ENCODE results near the gene GPR179.

Gene GPR179

GRCh38 chr17:38354466-38354865 lies 10.7 kb upstream of the GPR179 start:
- no peak for TF ChIP-seq CTCF (IDR thresholded peaks at IDR 0.05)
- H3K27ac ChIP-seq, result no peak overlapping the region
- H3K36me3 ChIP-seq, result no peaks in the 10 kb centered on the region
- peaks cover 15% of the 10 kb centered on the region in 2 experiments for H3K4me1 ChIP-seq (ENCODE audit: control insufficient read depth in 1 of 2, insufficient read depth in 1 of 2, low read depth in 1 of 2, low read length in 1 of 2)
- H3K4me3 ChIP-seq (ENCODE audit: low read depth in 1 of 2, low read length in 1 of 2), result no peak overlapping the region
- H3K9me3 ChIP-seq, result no peaks in the 10 kb centered on the region
- H3K27me3 ChIP-seq, result peaks cover 12% of the 10 kb centered on the region

DNA sequence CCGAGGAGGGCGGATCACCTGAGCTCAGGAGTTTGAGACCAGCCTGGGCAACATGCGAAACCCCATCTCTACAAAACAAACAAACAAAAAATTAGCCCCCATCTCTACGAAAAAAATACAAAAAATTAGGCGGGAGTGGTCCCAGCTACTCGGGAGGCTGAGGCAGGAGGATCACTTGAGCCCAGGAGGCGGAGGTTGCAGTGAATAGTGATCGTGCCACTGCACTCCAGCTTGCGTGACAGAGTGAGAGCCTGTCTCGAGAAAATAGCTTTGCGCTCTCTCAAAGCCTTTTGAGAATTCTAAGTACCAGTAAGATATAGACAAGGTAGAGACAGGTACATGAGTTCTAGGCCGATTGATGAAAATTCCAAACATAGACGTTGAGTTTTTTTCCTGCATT lies 9.9 kb upstream of the GPR179 start:
- TF ChIP-seq CTCF (IDR thresholded peaks at IDR 0.05), result no peak
- no peaks in the 10 kb centered on the region for H3K36me3 ChIP-seq
- no peak overlapping the region for H3K27ac ChIP-seq
- peaks cover 12% of the 10 kb centered on the region for H3K27me3 ChIP-seq
- peaks cover 15% of the 10 kb centered on the region in 2 experiments for H3K4me1 ChIP-seq (ENCODE audit: control insufficient read depth in 1 of 2, insufficient read depth in 1 of 2, low read depth in 1 of 2, low read length in 1 of 2)
- H3K9me3 ChIP-seq, result no peaks in the 10 kb centered on the region
- no peak overlapping the region for H3K4me3 ChIP-seq (ENCODE audit: low read depth in 1 of 2, low read length in 1 of 2)

DNA sequence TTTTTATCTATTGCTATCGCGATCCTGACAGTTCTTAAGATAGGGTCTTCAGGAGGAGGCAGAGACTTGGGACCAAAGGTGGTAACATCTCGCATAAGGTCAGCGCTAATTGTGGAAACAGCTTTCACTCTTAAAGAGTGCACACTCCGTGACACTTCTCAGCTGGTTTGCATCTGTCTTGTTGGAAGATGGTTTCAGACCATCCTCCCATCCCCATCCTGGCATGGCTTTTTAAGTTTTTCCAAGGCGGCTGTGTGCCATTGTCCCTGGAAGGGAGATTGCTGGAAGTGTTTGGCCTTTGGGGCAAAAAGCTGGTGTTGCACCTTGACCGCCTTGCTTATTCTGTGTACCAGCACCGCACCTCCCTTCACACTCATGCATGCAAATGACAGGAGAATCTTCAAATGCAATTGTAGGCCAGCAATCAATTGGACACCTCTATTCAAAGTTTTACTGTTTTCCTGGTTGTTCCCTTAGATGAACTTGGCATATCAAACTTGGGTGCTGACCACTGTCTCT lies 9.4 kb upstream of the GPR179 start:
- Histone ChIP-seq H3K36me3 (no peaks in the 10 kb centered on the region), H3K27ac (no peak overlapping the region), H3K27me3 (peaks cover 12% of the 10 kb centered on the region), H3K4me3 (ENCODE audit: low read depth in 1 of 2, low read length in 1 of 2) (peak overlapping the region; percentile 66 to 93), H3K9me3 (no peaks in the 10 kb centered on the region), H3K4me1 (ENCODE audit: control insufficient read depth in 1 of 2, insufficient read depth in 1 of 2, low read depth in 1 of 2, low read length in 1 of 2) (peaks cover 15% of the 10 kb centered on the region in 2 experiments)
- TF ChIP-seq CTCF (IDR thresholded peaks at IDR 0.05), result no peak

GRCh38 chr17:38352245-38353085 lies 8.7 kb upstream of the GPR179 start:
- H3K27me3 ChIP-seq, result peaks cover 12% of the 10 kb centered on the region
- no peak for TF ChIP-seq CTCF (IDR thresholded peaks at IDR 0.05)
- peak overlapping the region; percentile 58 for H3K27ac ChIP-seq
- H3K4me1 ChIP-seq (ENCODE audit: control insufficient read depth in 1 of 2, insufficient read depth in 1 of 2, low read depth in 1 of 2, low read length in 1 of 2), result peaks cover 15% of the 10 kb centered on the region in 2 experiments
- peak overlapping the region; percentile 66 to 93 for H3K4me3 ChIP-seq (ENCODE audit: low read depth in 1 of 2, low read length in 1 of 2)
- H3K9me3 ChIP-seq, result no peaks in the 10 kb centered on the region
- no peaks in the 10 kb centered on the region for H3K36me3 ChIP-seq

- Histone ChIP-seq H3K27me3 (peaks cover 12% of the 10 kb centered on the region), H3K9me3 (no peaks in the 10 kb centered on the region), H3K4me3 (ENCODE audit: low read depth in 1 of 2, low read length in 1 of 2) (peak within 1 kb of the TSS; percentile 66 to 93), H3K27ac (peak within 1 kb of the TSS; percentile 58), H3K36me3 (no peaks in the 10 kb centered on the region), H3K4me1 (ENCODE audit: control insufficient read depth in 1 of 2, insufficient read depth in 1 of 2, low read depth in 1 of 2, low read length in 1 of 2) (peaks cover 15% of the 10 kb centered on the region in 2 experiments)
- peak; percentile 30 for TF ChIP-seq CTCF (IDR thresholded peaks at IDR 0.05)
Measured at GRCh38 chr17:38351412-38352222, 7.9 kb upstream of the GPR179 start, which contains the start of gene SOCS7. TSS of gene SOCS7 (plus strand) at chr17:38351844. CDS start at chr17:38352053, 209 bp downstream.

Data from neutrophil (primary cell).